T-helper 2 cell treated with Interferon-gamma antibody and Interleukin-4, amounts not matched to agents 5 μg/mL and 100 μg/mL, for 36 hours (primary cell): Measurements from ENCODE around the gene ORC2.
A peak's percentile ranks its signal among the peaks of the same experiment; 100 is the strongest.

ENCODE experiments used
- DNase-seq: peaks from one replicate; pipeline ENCODE4 v3.0.0; 2021; ENCODE audit warnings: low spot score
- H3K27ac Mint-ChIP-seq: one replicate; pipeline ENCODE4 v1.8.0; 2021; ENCODE audit warnings: mild to moderate bottlenecking, mixed read lengths
- H3K27me3 Mint-ChIP-seq: one replicate; pipeline ENCODE4 v1.8.0; 2021; ENCODE audit warnings: low read depth, mixed read lengths
- H3K36me3 Mint-ChIP-seq: one replicate; pipeline ENCODE4 v1.8.0; 2021; ENCODE audit warnings: low read depth, mixed read lengths
- H3K4me1 Mint-ChIP-seq: one replicate; pipeline ENCODE4 v1.8.0; 2021; ENCODE audit warnings: low read depth, mixed read lengths
- H3K4me3 Mint-ChIP-seq: one replicate; pipeline ENCODE4 v1.8.0; 2022; ENCODE audit warnings: mild to moderate bottlenecking, moderate library complexity, mixed read lengths
- H3K9me3 Mint-ChIP-seq: one replicate; pipeline ENCODE4 v1.8.0; 2021; ENCODE audit warnings: mixed read lengths

Gene ORC2

DNA sequence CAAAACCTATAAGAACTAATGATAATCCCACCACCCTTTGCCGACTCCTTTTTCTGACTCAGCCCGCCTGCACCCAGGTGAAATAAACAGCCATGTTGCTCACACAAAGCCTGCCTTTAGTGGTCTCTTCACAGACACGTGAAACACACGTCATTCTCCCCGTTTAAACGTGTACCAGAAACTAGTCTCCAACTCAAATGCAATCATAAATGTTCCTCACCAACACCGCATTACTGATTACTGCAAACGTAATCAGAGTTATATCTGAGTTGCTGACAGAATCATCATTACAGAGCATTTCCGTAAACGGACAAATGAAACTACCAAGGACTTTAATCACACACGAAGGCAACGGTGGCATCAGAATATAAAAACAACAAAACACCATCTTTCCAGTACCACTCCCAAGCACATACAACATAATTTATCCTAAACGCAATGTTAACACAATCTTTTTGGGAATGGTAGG is 100.9 kb downstream of the ORC2 start:
- peak overlapping the region; percentile 95 for H3K4me3 Mint-ChIP-seq
- peaks cover 29% of the 10 kb centered on the region for H3K4me1 Mint-ChIP-seq
- no peaks in the 10 kb centered on the region for H3K27me3 Mint-ChIP-seq
- DNase-seq = peak; percentile 74
- H3K9me3 Mint-ChIP-seq = no peaks in the 10 kb centered on the region
- peak overlapping the region; percentile 95 for H3K27ac Mint-ChIP-seq
- peaks cover 65% of the 10 kb centered on the region for H3K36me3 Mint-ChIP-seq

DNA sequence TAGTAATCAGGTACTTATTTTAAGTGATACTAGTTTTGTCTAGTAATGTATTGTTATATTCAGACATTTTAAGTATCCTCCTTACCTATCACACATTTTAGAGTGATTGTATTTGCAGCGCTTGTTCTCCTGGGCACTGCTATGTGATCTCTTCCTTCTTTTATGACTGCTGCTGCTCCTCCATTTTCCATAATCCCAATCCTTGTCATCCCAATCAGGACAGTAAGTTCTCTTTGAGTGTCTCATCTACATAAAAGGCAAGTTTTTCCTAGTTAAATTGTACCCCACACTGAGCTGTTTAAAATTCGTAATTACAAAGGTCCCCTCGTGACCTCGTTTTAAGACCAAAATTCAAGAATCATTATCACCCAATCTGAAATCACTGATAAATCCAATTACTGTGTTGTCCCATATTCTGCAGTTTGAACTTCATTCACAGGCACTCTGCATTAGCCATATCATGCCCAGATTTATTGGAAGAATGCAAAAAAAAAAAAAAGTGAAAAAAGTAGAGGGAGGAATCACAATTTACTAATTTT is 101.8 kb downstream of the ORC2 start:
- no peak for DNase-seq
- Mint-ChIP-seq H3K27me3 (no peaks in the 10 kb centered on the region), H3K27ac (peak overlapping the region; percentile 95), H3K4me1 (peaks cover 32% of the 10 kb centered on the region), H3K4me3 (peak overlapping the region; percentile 95), H3K36me3 (peaks cover 71% of the 10 kb centered on the region), H3K9me3 (no peaks in the 10 kb centered on the region)

DNA sequence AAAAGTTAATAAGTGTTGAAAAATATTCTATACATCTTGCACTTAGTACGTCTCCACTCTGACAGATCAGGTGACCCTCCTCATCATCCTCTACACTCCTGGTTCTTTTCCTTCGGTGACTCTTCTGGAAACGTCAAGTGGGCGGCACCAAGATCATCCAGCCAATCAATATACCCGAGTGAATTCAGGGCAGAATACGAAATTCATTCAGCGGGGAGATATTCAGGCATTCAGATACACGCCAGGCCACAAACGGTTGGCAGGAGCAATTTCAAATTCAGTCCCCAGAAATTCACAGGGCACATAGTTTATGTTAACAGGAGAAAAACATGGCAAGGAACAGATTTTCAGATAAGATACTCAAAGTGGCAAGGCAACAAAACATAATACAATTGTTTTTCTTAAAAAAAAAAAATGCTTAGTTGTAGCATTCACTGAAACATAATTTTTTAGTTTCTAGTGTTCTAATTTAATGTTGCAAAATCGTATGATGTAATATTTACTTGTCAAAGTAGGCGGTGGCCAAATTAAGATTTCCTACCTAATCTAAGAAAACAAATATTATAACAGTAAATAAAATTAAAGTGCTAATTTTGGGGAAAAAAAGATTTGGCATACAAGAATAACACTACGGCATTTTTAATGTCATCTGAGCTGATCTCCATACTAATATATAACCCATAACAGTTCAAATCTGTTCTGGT is 103.2 kb downstream of the ORC2 start:
- peaks cover 78% of the 10 kb centered on the region for H3K36me3 Mint-ChIP-seq
- H3K4me1 Mint-ChIP-seq = peaks cover 35% of the 10 kb centered on the region
- DNase-seq = no peak
- no peaks in the 10 kb centered on the region for H3K27me3 Mint-ChIP-seq
- H3K9me3 Mint-ChIP-seq = no peaks in the 10 kb centered on the region
- peak overlapping the region; percentile 95 for H3K4me3 Mint-ChIP-seq
- peak overlapping the region; percentile 83 for H3K27ac Mint-ChIP-seq
